Fibroblast of pulmonary artery (primary cell): ENCODE measurements around the gene CSTF2T.

Experiments used
- DNase-seq: peaks from one replicate; pipeline ENCODE4 v3.0.0-alpha.2; 2010; ENCODE audit warnings: low read depth
- H3K4me3 ChIP-seq: replicated peaks from 2 replicates; pipeline ENCODE4 v1.5.1; 2011; ENCODE audit warnings: low read depth, mild to moderate bottlenecking, control low read depth, low read length, moderate library complexity
- CTCF ChIP-seq: IDR thresholded peaks from 2 replicates; pipeline ENCODE4 v1.5.1; 2011; ENCODE audit warnings: mild to moderate bottlenecking, control low read depth, low read length, inconsistent platforms; ENCODE audit errors: missing control alignments

Gene CSTF2T

GRCh38 chr10:51709324-51709972 lies 10.1 kb upstream of the CSTF2T start:
- no peak for DNase-seq
- no peak overlapping the region for H3K4me3 ChIP-seq
- TF ChIP-seq CTCF = no peak

GRCh38 chr10:51708609-51709008 lies 9.2 kb upstream of the CSTF2T start:
- no peak for TF ChIP-seq CTCF
- no peak overlapping the region for H3K4me3 ChIP-seq
- DNase-seq = no peak

GRCh38 chr10:51707821-51708424 lies 8.5 kb upstream of the CSTF2T start:
- no peak for DNase-seq
- H3K4me3 ChIP-seq = no peak overlapping the region
- no peak for TF ChIP-seq CTCF

- H3K4me3 ChIP-seq = no peak overlapping the region
- TF ChIP-seq CTCF = no peak
- no peak for DNase-seq
Measured at GRCh38 chr10:51707392-51707791, 8.0 kb upstream of the CSTF2T start.

- DNase-seq = peak; percentile 92
- TF ChIP-seq CTCF = no peak
- no peak overlapping the region for H3K4me3 ChIP-seq
Measured at GRCh38 chr10:51706225-51706624, 6.8 kb upstream of the CSTF2T start.

GRCh38 chr10:51705774-51706173 lies 6.4 kb upstream of the CSTF2T start:
- no peak for TF ChIP-seq CTCF
- no peak for DNase-seq
- H3K4me3 ChIP-seq = no peak overlapping the region
